H1 (cell line): ENCODE data around the gene BCKDHA. TPM values are rescaled to one million over a fixed set of nuclear protein-coding genes. Genes with fewer than 3 reads are reported as not detected.

Source experiments
- CTCF ChIA-PET: fragments of 300-600 bp; sonication (Branson Sonifier 250); formaldehyde crosslinking; loops from one replicate; lab custom pipeline; 2021; ENCODE audit not compliant: partially characterized antibody; lab: Charles Lee
- POLR2A ChIA-PET: fragments of 300-600 bp; sonication (Branson Sonifier 250); formaldehyde crosslinking; loops from one replicate; lab custom pipeline; 2021; ENCODE audit warnings: inconsistent platforms; ENCODE audit not compliant: partially characterized antibody; lab: Charles Lee
- DNase-seq, 2 experiments: peaks; one replicate each; pipeline versions ENCODE4 v3.0.0 to v3.0.0-alpha.2; 2010 to 2022; ENCODE audit warnings: low spot score in 2 of 2, low read depth in 1 of 2, mixed read lengths in 1 of 2
- FAIRE-seq: peaks from 2 replicates; lab custom pipeline; 2011; peaks lifted over from hg19 to GRCh38; lab: Jason Lieb, UNC
- H2AFZ ChIP-seq: 2 replicates; pipeline ENCODE4 v1.8.1; 2012; ENCODE audit warnings: low read length, inconsistent platforms
- H2AK5ac ChIP-seq: 2 replicates; pipeline ENCODE4 v1.6.1; 2013; ENCODE audit warnings: low read depth, low read length
- H2BK120ac ChIP-seq: replicated peaks from 2 replicates; pipeline ENCODE3; 2013; ENCODE audit warnings: low read depth, low read length, inconsistent platforms
- H2BK12ac ChIP-seq: 2 replicates; pipeline ENCODE4 v1.6.1; 2013; ENCODE audit warnings: low read depth, low read length
- H2BK15ac ChIP-seq: 2 replicates; pipeline ENCODE4 v1.6.1; 2013; ENCODE audit warnings: low read length
- H2BK20ac ChIP-seq: 2 replicates; pipeline ENCODE4 v1.6.1; 2013; ENCODE audit warnings: low read length
- H2BK5ac ChIP-seq: 2 replicates; pipeline ENCODE4 v1.6.1; 2013; ENCODE audit warnings: low read depth, low read length
- H3K14ac ChIP-seq: 2 replicates; pipeline ENCODE4 v1.6.1; 2013; ENCODE audit warnings: inconsistent platforms; ENCODE audit not compliant: insufficient read length
- H3K18ac ChIP-seq: 2 replicates; pipeline ENCODE4 v1.6.1; 2013; ENCODE audit warnings: low read length; ENCODE audit errors: extremely low read depth
- H3K23ac ChIP-seq: 2 replicates; pipeline ENCODE4 v1.6.1; 2013; ENCODE audit warnings: inconsistent platforms; ENCODE audit not compliant: insufficient read length
- H3K23me2 ChIP-seq: 2 replicates; pipeline ENCODE4 v1.6.1; 2013; ENCODE audit warnings: low read depth, low read length
- H3K27ac ChIP-seq: 2 replicates; pipeline ENCODE4 v1.6.1; 2011; ENCODE audit warnings: low read depth, low read length, inconsistent platforms
- H3K27me3 ChIP-seq, 4 experiments: replicated peaks in 1 of 4; 1 replicate in 1 of 4; 2 replicates in 3 of 4; pipeline versions ENCODE4 v1.6.1 to v1.8.1; 2011 to 2013; ENCODE audit warnings: low read length in 3 of 4, mild to moderate bottlenecking in 3 of 4, inconsistent platforms in 2 of 4, mixed read lengths in 2 of 4, moderate library complexity in 1 of 4; ENCODE audit not compliant: control insufficient read depth in 3 of 4, insufficient read depth in 3 of 4; ENCODE audit errors: extremely low read depth in 1 of 4
- H3K36me3 ChIP-seq, 4 experiments: 2 replicates each; pipeline versions ENCODE4 v1.6.1 to v1.8.1; 2011 to 2013; ENCODE audit warnings: mild to moderate bottlenecking in 4 of 4, low read length in 3 of 4, moderate library complexity in 2 of 4, control low read depth in 1 of 4, inconsistent platforms in 1 of 4; ENCODE audit not compliant: insufficient read depth in 4 of 4, control insufficient read depth in 2 of 4
- H3K4ac ChIP-seq: replicated peaks from 2 replicates; pipeline ENCODE3; 2013; ENCODE audit warnings: low read length, low read depth, mixed read lengths, inconsistent platforms; ENCODE audit not compliant: insufficient read length
- H3K4me1 ChIP-seq, 4 experiments: replicated peaks in 1 of 4; 1 replicate in 1 of 4; 2 replicates in 3 of 4; pipeline versions ENCODE4 v1.6.1 to v1.8.1; 2011 to 2013; ENCODE audit warnings: low read length in 3 of 4, inconsistent platforms in 2 of 4, mixed read lengths in 1 of 4; ENCODE audit not compliant: insufficient read depth in 4 of 4, control insufficient read depth in 3 of 4
- H3K4me2 ChIP-seq, 2 experiments: 2 replicates each; pipeline versions ENCODE4 v1.6.1 to v1.8.1; 2011 to 2013; ENCODE audit warnings: low read depth in 2 of 2, low read length in 2 of 2, control low read depth in 1 of 2, inconsistent platforms in 1 of 2, mild to moderate bottlenecking in 1 of 2; ENCODE audit not compliant: insufficient read depth in 1 of 2
- H3K4me3 ChIP-seq, 4 experiments: fragments of 200-600, 300-600 bp in 1 of 4; sonication (generic), shearing (Covaris generic), sonication (Bioruptor Twin) in 1 of 4; 2 replicates each; pipeline versions ENCODE4 v1.5.1 to v1.8.1; 2011 to 2016; ENCODE audit warnings: low read length in 4 of 4, low read depth in 3 of 4, control low read depth in 2 of 4, inconsistent platforms in 2 of 4, mild to moderate bottlenecking in 2 of 4, mixed read lengths in 1 of 4, moderate library complexity in 1 of 4; ENCODE audit not compliant: insufficient read depth in 2 of 4; ENCODE audit errors: extremely low read depth in 1 of 4
- H3K56ac ChIP-seq: replicated peaks from 2 replicates; pipeline ENCODE3; 2013; ENCODE audit warnings: low read depth, mild to moderate bottlenecking, mixed read lengths, low read length, inconsistent platforms; ENCODE audit not compliant: insufficient read length
- H3K79me1 ChIP-seq: 2 replicates; pipeline ENCODE4 v1.6.1; 2013; ENCODE audit warnings: low read depth, low read length, control low read depth
- H3K79me2 ChIP-seq, 2 experiments: 2 replicates each; pipeline versions ENCODE4 v1.6.1 to v1.8.1; 2012 to 2013; ENCODE audit warnings: low read length in 2 of 2, mild to moderate bottlenecking in 2 of 2, inconsistent platforms in 1 of 2; ENCODE audit not compliant: insufficient read depth in 2 of 2, control insufficient read depth in 1 of 2
- H3K9ac ChIP-seq, 4 experiments: replicated peaks in 1 of 4; 1 replicate in 1 of 4; 2 replicates in 3 of 4; pipeline versions ENCODE4 v1.6.1 to v1.8.1; 2011 to 2013; ENCODE audit warnings: low read depth in 3 of 4, low read length in 3 of 4, control low read depth in 2 of 4, mild to moderate bottlenecking in 2 of 4, moderate library complexity in 2 of 4, inconsistent platforms in 1 of 4; ENCODE audit errors: extremely low read depth in 1 of 4
- H3K9me3 ChIP-seq, 2 experiments: 2 replicates each; pipeline versions ENCODE4 v1.6.1 to v1.8.1; 2012 to 2013; ENCODE audit warnings: mild to moderate bottlenecking in 2 of 2, moderate library complexity in 2 of 2, control low read depth in 1 of 2, inconsistent platforms in 1 of 2, low read depth in 1 of 2, low read length in 1 of 2, mixed read lengths in 1 of 2; ENCODE audit not compliant: insufficient read depth in 2 of 2
- H4K20me1 ChIP-seq, 2 experiments: replicated peaks in 1 of 2; 2 replicates each; pipeline versions ENCODE3 to v1.8.1; 2011 to 2013; ENCODE audit warnings: inconsistent platforms in 2 of 2, low read length in 2 of 2, mild to moderate bottlenecking in 1 of 2; ENCODE audit not compliant: insufficient read depth in 2 of 2, control insufficient read depth in 1 of 2
- H4K5ac ChIP-seq: 2 replicates; pipeline ENCODE4 v1.6.1; 2013; ENCODE audit warnings: low read length, low read depth, mixed read lengths, inconsistent platforms; ENCODE audit not compliant: insufficient read length
- H4K8ac ChIP-seq: 2 replicates; pipeline ENCODE4 v1.8.0; 2013; ENCODE audit warnings: mild to moderate bottlenecking, moderate library complexity, low read length, inconsistent platforms; ENCODE audit not compliant: insufficient read depth; ENCODE audit errors: extremely low read depth
- H4K91ac ChIP-seq: replicated peaks from 2 replicates; pipeline ENCODE3; 2013; ENCODE audit warnings: low read length, mixed read lengths, inconsistent platforms; ENCODE audit not compliant: insufficient read length
- HDAC2 ChIP-seq, 2 experiments: fragments of 300-600 bp in 1 of 2; sonication (generic) in 1 of 2; IDR thresholded peaks; 2 replicates each; pipeline ENCODE4 v1.6.1; 2011 to 2012; ENCODE audit warnings: low read depth in 2 of 2, low read length in 2 of 2, mild to moderate bottlenecking in 2 of 2, moderate library complexity in 2 of 2, borderline replicate concordance in 1 of 2, inconsistent platforms in 1 of 2
- RNF2 ChIP-seq: fragments of 200-900, 300-1000 bp; sonication (generic); IDR thresholded peaks from 2 replicates; pipeline ENCODE4 v1.7.1; 2016; ENCODE audit warnings: borderline replicate concordance, low read depth, mild to moderate bottlenecking, antibody characterized with exemption, low read length; ENCODE audit not compliant: poor library complexity, severe bottlenecking; ENCODE audit errors: missing control alignments
- WGBS, 2 experiments: shearing (Covaris generic) in 1 of 2; methylation state at CpG; one replicate each; pipeline versions ENCODE4 v1.1.6 to v1.1.7; 2013 to 2015; ENCODE audit warnings: low lambda C conversion rate in 2 of 2, mixed read lengths in 2 of 2, inconsistent platforms in 1 of 2, low coverage in 1 of 2, missing lambda C conversion rate in 1 of 2; ENCODE audit not compliant: insufficient replicate concordance in 2 of 2, insufficient coverage in 1 of 2, insufficient read length in 1 of 2; ENCODE audit errors: extremely low coverage in 1 of 2, missing lambda C conversion rate in 1 of 2; 5-methylcytosine and 5-hydroxymethylcytosine counted together
- polyA plus RNA-seq, 7 experiments: library from polyadenylated mRNA; depleted of rRNA in 3 of 7; stranded (reverse) in 5 of 7; unstranded in 2 of 7; fragments of >200 nt in 5 of 7; fragments of 200-250 nt in 2 of 7; gene quantifications; 1 replicate in 5 of 7; 2 replicates in 1 of 7; 4 replicates in 1 of 7; pipeline versions ENCODE4 v1.2.1 to v1.2.3, GENCODE V29; 2011 to 2013; ENCODE audit warnings: missing spikeins in 2 of 7, mixed read lengths in 2 of 7
- total RNA-seq: library from RNA; stranded (reverse); fragmentation: NEBNext Ultra II Directional; extraction: Animal tissue kit (Norgen Biotek cat#: 25700); gene quantifications from 2 replicates; pipeline ENCODE4 v1.2.1, GENCODE V29; 2021

BCKDHA gene
- total and polyA plus RNA-seq, 2 of the 8 experiments (the other 6 are each of a cell fraction or from before 2014, with no cell fraction given), result 14.2 to 69.6 TPM

GRCh38 chr19:41353466-41354342, 43.9 kb upstream of the BCKDHA start, which contains the start of gene TGFB1:
TGFB1 (minus strand) TSS chr19:41353922; CDS start chr19:41353044, 878 bp downstream.
- Histone ChIP-seq H4K91ac (peak within 1 kb of the TSS; percentile 64), H3K4ac (peak within 1 kb of the TSS; percentile 47), H3K9ac (peak within 1 kb of the TSS in 1 of 4 experiments; percentile 25; a peak in 1 of 7 replicates), H3K79me2 (no peaks in the 10 kb centered on the region), H3K4me1 (peaks cover 0 to 14% (median 4%) of the 10 kb centered on the region in 4 experiments; a peak in 5 of 7 replicates), H2AFZ (peak within 1 kb of the TSS; percentile 47; the same call in 1 of the 2 replicates), H3K4me3 (peak within 1 kb of the TSS; percentile 52 to 75 (median 70)), H2BK120ac (no peak within 1 kb of the TSS), H2BK15ac (peak within 1 kb of the TSS; percentile 81; the same call in 1 of the 2 replicates), H2BK5ac (peak within 1 kb of the TSS; percentile 85; the same call in 1 of the 2 replicates), H3K79me1 (no peaks in the 10 kb centered on the region; the same call in 1 of the 2 replicates), H3K23me2 (peaks cover 27% of the 10 kb centered on the region), H4K20me1 (peaks cover 0 to 7% of the 10 kb centered on the region in 2 experiments), H3K18ac (peak within 1 kb of the TSS; percentile 71), H3K27me3 (peaks cover 10 to 36% (median 28%) of the 10 kb centered on the region in 4 experiments), H3K23ac (no peak within 1 kb of the TSS), H4K8ac (peak within 1 kb of the TSS; percentile 81), H3K36me3 (no peaks in the 10 kb centered on the region), H3K9me3 (no peaks in the 10 kb centered on the region), H3K27ac (no peak within 1 kb of the TSS), H2BK20ac (no peak within 1 kb of the TSS), H3K56ac (no peak within 1 kb of the TSS), H2BK12ac (peak within 1 kb of the TSS; percentile 29; the same call in 1 of the 2 replicates), H3K4me2 (peak within 1 kb of the TSS; percentile 88 to 92), H4K5ac (no peak within 1 kb of the TSS), H3K14ac (no peak within 1 kb of the TSS), H2AK5ac (0 out of 2 replicates have a peak within 1 kb of the TSS, but pooled peaks have one; percentile 20)
- FAIRE-seq (no peak), DNase-seq (peak in 1 of 2 experiments; percentile 86)
- POLR2A ChIA-PET, result interaction anchor here (0.6 to 5.4 kb wide), 8 partner anchors 10 to 587 kb away, joined by 3 to 29 read pairs (median 4); partner anchors contain the start of genes B3GNT8 and B9D2
- CTCF ChIA-PET, result interaction anchor here (1.0 to 8.0 kb wide), 11 partner anchors 11 to 195 kb away, joined by 3 to 37 read pairs (median 5); partner anchors contain the start of gene B9D2
- WGBS, 2 experiments, result 5% methylated on average over 16 of the region's 78 CpGs; no CpG with 5 or more reads in 1 of the 2 experiments
- TF ChIP-seq RNF2 (no peak), HDAC2 (IDR thresholded peaks at IDR 0.05; ENCODE audit: borderline replicate concordance in 1 of 2, low read depth in 2 of 2, low read length in 2 of 2) (no peak)
